SK-N-MC (cell line): ENCODE data around the gene NEK1.
"Not testable (repeated sequence)": the region's sequence is repeated elsewhere in the genome, so short reads cannot be mapped to it uniquely, and the experiment has no call there.

Experiments
- EZH2 ChIP-seq: fragments of 200-600 bp; sonication (generic); IDR thresholded peaks from one replicate; pipeline ENCODE4 v1.6.1; 2017; ENCODE audit warnings: antibody characterized with exemption
- POLR2AphosphoS5 ChIP-seq: IDR thresholded peaks from 2 replicates; pipeline ENCODE4 v1.6.1; 2012; ENCODE audit warnings: mild to moderate bottlenecking, low read depth, low read length, borderline replicate concordance

DNA sequence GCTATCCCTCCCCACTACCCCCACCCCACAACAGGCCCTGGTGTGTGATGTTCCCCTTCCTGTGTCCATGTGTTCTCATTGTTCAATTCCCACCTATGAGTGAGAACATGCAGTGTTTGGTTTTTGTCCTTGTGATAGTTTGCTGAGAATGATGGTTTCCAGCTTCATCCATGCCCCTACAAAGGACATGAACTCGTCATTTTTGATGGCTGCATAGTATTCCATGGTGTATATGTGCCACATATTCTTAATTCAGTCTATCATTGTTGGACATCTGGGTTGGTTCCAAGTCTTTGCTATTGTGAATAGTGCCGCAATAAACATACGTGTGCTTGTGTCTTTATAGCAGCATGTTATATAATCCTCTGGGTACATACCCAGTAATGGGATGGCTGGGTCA is 118.1 kb downstream of the NEK1 start:
- not testable (repeated sequence) for TF ChIP-seq EZH2, POLR2AphosphoS5
